Measurements from ENCODE around the gene CCDC66. TPM values are rescaled to one million over a fixed set of nuclear protein-coding genes. Genes with fewer than 3 reads are reported as not detected.

The CCDC66 gene
- total RNA-seq, 4 donors from 2014 or later: 28.6 to 59.2 (median 32.7) TPM

DNA sequence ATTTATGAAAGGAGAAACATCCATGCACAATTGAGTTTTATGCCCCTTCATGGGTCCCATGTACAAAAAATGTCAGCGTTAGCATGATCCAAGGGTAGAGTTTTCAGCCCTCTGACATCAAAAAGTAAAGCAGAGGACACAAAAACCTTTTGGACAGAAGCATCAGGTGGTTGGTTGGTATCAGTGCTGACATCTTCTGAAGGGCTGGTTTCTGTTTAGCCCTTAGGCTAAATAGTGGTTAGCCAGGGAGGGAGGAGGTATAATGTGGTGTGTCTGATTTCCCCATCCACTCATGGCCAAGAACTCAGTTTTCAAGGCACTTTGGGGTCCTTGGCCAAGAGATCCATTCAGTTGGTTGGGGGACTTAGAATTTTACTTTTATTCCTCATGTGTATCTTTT, 16.5 kb downstream of the CCDC66 start:
- TF ChIP-seq, protein P1, sequence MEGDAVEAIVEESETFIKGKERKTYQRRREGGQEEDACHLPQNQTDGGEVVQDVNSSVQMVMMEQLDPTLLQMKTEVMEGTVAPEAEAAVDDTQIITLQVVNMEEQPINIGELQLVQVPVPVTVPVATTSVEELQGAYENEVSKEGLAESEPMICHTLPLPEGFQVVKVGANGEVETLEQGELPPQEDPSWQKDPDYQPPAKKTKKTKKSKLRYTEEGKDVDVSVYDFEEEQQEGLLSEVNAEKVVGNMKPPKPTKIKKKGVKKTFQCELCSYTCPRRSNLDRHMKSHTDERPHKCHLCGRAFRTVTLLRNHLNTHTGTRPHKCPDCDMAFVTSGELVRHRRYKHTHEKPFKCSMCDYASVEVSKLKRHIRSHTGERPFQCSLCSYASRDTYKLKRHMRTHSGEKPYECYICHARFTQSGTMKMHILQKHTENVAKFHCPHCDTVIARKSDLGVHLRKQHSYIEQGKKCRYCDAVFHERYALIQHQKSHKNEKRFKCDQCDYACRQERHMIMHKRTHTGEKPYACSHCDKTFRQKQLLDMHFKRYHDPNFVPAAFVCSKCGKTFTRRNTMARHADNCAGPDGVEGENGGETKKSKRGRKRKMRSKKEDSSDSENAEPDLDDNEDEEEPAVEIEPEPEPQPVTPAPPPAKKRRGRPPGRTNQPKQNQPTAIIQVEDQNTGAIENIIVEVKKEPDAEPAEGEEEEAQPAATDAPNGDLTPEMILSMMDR (IDR thresholded peaks at IDR 0.05; ENCODE audit: low read depth): no peak

DNA sequence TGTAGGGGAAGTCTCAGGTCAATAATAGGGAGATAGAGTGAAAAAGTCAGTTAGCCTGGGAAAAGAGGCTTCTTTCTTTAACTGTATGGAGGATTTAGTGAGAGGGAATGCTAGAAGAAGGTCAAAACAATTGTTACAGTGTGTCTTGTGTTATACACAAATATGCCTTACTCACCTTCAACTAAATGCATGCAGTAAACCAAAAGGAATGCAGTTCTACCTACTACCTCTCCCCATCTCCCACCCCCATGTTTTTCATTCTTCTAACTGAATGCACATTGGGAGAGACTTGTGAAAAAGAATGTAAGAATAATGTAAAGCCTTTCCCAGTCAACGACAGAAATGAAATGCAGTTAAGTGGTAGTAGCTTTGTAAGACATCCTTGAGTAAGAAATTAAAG, 33.8 kb downstream of the CCDC66 start:
- TF ChIP-seq, protein P1 (IDR thresholded peaks at IDR 0.05; ENCODE audit: low read depth): no peak

DNA sequence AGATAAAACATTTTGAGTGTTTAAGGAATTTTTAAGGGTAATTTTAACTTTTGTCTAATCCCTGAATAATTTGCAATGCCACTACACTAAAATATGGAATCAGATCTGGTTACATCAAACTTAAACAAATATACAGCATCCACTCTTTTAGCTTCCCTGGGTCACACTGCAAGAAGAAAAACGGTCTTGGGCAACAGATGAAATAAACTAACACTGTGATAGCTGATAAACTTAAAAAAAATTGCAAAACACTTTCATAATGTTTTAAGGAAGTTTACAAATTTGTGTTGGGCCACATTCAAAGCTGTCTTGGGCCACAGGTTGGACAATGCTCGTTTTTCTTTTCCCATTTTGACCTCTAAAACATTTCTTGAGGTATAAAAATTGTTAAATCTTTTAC, 34.3 kb downstream of the CCDC66 start:
- TF ChIP-seq, protein P1 (IDR thresholded peaks at IDR 0.05; ENCODE audit: low read depth): no peak

DNA sequence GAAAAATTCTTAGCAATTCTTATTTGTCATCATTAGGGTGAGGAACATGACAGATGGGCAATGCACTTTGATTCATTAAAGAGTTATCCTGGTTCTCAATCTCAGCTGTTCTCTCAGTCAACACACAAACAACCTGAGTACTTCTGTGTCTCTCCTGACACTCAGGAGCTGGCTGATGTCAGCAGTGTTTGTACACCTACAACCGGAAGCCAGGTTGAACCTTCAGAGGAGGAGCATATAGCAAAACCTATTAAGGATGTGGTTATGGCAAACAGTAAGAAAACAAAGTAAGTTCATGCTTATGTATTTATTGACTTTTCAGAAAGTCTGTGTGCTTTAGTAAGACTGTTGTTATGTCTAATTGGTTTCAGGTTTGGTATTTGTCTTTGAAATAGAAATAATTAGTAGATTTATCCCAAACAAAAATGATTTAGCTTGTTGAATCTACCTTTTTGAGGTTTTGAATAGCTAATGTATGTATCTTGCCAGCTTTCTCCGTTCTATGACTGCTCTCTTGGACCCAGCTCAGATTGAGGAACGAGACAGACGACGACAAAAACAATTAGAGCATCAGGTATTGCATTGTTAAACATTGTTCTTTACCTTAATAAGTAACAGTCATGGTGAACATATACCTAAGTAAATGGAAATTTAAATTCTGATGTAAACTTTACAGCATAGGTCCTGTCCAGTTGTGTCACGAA, 36.6 kb downstream of the CCDC66 start:
- TF ChIP-seq, protein P1 (IDR thresholded peaks at IDR 0.05; ENCODE audit: low read depth): no peak

DNA sequence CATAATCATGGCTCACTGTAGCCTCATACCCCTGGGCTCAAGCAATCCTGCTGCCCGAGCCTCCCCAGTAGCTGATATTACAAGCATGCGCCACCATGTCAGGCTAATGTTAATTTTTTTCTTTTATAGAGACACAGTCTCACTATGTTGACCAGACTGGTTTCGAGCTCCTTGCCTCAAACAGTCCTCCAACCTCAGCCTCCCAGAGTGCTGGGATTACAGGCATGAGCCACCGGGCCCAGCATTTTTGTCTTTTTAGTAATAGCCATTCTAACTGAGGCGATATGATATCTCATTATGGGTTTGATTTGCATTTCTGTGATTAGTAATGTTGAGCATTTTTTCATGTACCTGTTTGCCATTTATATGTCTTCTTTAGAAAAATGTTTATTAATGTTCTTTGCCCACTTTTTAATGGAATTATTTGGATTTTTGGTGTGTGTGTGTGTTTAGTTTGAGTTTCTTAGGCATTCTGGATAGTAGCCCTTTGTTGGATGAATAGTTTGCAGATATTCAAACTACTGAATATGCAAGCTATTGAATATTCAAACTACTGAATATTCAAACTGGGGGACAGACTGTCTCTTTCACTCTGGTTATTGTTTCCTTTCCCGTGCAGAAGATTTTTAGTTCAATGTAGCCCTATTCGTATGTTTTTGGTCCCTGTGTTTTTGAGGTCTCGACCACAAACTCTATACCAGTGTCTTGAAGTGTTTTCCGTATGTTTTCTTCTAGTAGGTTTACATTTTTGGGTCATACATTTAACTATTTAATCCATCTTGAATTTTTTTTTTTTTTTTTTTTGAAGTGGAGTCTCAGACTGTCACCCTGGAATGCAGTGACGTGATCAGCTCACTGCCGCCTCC, 39.2 kb downstream of the CCDC66 start:
- TF ChIP-seq, protein P1 (IDR thresholded peaks at IDR 0.05; ENCODE audit: low read depth): no peak

DNA sequence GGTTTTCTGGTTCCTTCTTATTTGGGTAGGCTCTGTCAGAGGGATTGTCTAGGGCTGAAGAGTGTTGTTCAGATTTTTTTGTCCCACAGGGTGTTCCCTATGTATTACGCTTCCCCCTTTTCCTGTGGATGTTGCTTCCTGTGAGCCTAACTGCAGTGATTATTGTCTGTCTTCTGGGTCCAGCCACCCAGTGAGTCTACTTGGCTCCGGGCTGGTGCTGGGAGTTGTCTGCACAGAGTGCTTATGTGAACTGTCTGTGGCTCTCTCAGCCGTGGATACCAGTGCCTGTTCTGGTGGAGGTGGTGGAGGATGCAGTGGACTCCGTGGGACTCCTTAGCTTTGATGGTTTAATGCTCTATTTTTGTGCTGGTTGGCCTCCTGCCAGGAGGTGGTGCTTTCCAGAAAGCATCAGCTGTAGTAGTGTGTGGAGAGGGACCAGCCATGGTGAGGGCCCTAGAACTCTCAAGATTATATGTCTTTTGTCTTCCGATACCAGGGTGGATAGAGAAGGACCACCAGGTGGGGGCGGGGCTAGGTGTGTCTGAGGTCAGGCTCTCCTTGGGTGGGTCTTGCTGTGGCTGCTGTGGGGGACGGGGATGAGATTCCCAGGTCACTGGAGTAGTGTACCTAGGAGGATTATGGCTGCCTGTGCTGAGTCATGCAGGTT, 53.8 kb downstream of the CCDC66 start:
- TF ChIP-seq, protein P1 (IDR thresholded peaks at IDR 0.05; ENCODE audit: low read depth): no peak

DNA sequence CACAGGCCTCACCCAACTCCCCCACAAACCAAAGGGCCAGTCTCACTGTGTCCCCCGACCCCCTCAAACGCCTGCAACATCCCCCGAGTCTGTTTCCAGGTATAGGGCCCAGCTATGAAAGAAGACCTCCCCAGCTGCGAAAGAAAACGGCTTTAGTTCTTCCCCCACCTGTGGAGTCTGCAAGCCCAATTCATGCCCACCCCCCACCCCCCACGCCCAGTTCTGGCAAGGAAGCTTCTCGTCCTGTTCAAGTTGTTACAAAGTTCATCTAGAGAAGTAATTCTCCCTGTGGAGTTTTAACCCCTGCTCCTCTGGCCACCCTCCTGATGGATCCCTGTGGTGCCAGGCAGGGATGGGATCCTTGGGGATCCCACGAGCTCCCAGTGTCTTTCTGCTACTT, 54.4 kb downstream of the CCDC66 start:
- TF ChIP-seq, protein P1 (IDR thresholded peaks at IDR 0.05; ENCODE audit: low read depth): no peak

Data from subcutaneous adipose tissue (tissue), 4 donors.